ENCODE data around the gene IL1B.
A peak's percentile ranks its signal among the peaks of the same experiment; 100 is the strongest.

IL1B gene

DNA sequence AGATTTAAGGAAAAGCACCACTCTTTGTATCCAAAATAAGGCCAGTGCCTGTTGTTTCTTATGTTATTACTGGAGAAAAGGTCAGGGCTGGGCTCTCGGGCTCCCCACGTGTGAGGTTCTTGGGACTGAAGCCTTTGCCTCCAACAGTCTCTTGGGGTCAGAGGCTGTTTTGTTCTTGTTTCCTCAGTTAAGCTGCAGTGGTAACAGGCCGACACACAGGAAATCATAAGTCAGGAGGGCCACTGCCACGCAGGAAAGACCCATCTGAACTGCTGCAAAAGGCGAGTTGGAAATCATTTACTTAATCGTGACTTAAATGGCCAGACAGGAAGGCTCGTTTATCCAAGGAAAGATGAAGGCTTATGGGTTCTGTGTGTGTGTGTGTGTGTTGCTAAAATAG, 44.1 kb upstream of the IL1B start:
- H3K9me3 ChIP-seq (ENCODE audit: control insufficient read depth, insufficient read depth, low read length) = no peaks in the 10 kb centered on the region
- H3F3A ChIP-seq (ENCODE audit: control insufficient read depth, insufficient read depth) = no peaks in the 10 kb centered on the region
- H3K27ac ChIP-seq (ENCODE audit: low read depth, low read length) = no peak overlapping the region
- H3K27me3 ChIP-seq (ENCODE audit: control insufficient read depth, low read length) = no peaks in the 10 kb centered on the region
- TF ChIP-seq EZH2phosphoT487 (IDR thresholded peaks at IDR 0.05; ENCODE audit: borderline replicate concordance, low read length) = no peak
- TF ChIP-seq, protein P1, sequence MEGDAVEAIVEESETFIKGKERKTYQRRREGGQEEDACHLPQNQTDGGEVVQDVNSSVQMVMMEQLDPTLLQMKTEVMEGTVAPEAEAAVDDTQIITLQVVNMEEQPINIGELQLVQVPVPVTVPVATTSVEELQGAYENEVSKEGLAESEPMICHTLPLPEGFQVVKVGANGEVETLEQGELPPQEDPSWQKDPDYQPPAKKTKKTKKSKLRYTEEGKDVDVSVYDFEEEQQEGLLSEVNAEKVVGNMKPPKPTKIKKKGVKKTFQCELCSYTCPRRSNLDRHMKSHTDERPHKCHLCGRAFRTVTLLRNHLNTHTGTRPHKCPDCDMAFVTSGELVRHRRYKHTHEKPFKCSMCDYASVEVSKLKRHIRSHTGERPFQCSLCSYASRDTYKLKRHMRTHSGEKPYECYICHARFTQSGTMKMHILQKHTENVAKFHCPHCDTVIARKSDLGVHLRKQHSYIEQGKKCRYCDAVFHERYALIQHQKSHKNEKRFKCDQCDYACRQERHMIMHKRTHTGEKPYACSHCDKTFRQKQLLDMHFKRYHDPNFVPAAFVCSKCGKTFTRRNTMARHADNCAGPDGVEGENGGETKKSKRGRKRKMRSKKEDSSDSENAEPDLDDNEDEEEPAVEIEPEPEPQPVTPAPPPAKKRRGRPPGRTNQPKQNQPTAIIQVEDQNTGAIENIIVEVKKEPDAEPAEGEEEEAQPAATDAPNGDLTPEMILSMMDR (IDR thresholded peaks at IDR 0.05; ENCODE audit: low read depth, low read length, poor library complexity, severe bottlenecking) = no peak
- no peaks in the 10 kb centered on the region for H4K20me1 ChIP-seq (ENCODE audit: control insufficient read depth, insufficient read depth, low read depth, low read length)
- H3K4me2 ChIP-seq (ENCODE audit: low read length) = no peak overlapping the region
- no peaks in the 10 kb centered on the region for H3K79me2 ChIP-seq (ENCODE audit: control insufficient read depth, low read length)
- no peak overlapping the region for H3K4me3 ChIP-seq (ENCODE audit: low read length)
- peaks cover 21% of the 10 kb centered on the region for H3K4me1 ChIP-seq (ENCODE audit: control insufficient read depth, low read length)
- no peaks in the 10 kb centered on the region for H3K9me2 ChIP-seq (replicated peaks; ENCODE audit: control insufficient read depth, low read length)
- no peaks in the 10 kb centered on the region for H3K36me3 ChIP-seq (ENCODE audit: control insufficient read depth, low read length)

DNA sequence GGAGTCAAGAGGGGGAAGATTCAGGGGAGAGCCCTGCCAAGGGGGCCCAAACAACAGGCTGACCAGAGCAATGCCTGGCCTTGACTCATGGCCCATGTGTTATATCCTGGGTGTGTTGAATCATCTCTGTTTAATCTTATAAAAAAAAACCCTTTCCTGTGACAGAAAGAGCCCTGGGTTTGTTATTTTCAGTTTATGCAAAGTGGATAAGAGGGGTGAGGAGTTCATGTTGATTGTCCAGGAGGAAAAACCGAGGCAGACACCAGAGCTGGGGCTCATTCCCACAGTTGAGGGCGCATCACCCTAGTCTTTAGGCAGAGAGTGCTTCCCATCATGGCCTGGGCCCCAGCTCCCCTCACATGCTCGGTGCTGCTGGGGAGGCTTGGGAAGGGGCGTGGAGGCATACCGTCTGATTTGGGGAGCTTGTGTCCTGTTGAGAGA, 43.5 kb upstream of the IL1B start:
- no peaks in the 10 kb centered on the region for H4K20me1 ChIP-seq (ENCODE audit: control insufficient read depth, insufficient read depth, low read depth, low read length)

DNA sequence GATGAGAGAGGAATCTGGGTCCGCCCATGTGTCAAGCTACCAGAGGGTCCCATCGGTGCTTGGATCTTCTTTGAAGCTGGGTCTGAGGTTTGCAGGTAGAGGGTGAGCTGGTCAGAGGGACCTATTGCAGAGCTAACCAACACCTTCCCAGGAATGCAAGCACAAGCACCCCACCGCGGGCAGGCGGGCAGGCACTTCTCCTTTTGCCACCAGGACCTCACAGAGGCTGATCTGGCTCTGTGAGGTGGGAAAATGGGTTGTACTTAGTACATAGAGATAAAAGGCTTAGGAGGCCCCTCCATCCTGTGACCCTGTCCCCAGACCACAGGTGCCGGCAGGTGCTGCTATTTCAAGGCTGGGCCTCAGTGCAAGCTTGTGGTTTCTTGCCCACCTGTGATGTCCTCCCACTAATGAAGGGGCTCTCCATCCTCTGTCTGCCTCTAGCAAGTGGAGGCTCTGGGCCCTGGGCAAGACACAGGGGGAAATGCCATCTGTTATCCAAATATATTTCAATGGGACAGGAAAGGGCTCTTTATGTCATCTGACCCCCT, 43.0 kb upstream of the IL1B start:
- Histone ChIP-seq H3K4me1 (ENCODE audit: control insufficient read depth, low read length) (peaks cover 21% of the 10 kb centered on the region), H3F3A (ENCODE audit: control insufficient read depth, insufficient read depth) (no peaks in the 10 kb centered on the region), H3K9me3 (ENCODE audit: control insufficient read depth, insufficient read depth, low read length) (no peaks in the 10 kb centered on the region), H3K27me3 (ENCODE audit: control insufficient read depth, low read length) (no peaks in the 10 kb centered on the region), H3K79me2 (ENCODE audit: control insufficient read depth, low read length) (no peaks in the 10 kb centered on the region), H3K27ac (ENCODE audit: low read depth, low read length) (no peak overlapping the region), H3K4me2 (ENCODE audit: low read length) (no peak overlapping the region), H4K20me1 (ENCODE audit: control insufficient read depth, insufficient read depth, low read depth, low read length) (no peaks in the 10 kb centered on the region), H3K36me3 (ENCODE audit: control insufficient read depth, low read length) (no peaks in the 10 kb centered on the region), H3K4me3 (ENCODE audit: low read length) (no peak overlapping the region), H3K9me2 (replicated peaks; ENCODE audit: control insufficient read depth, low read length) (no peaks in the 10 kb centered on the region)
- TF ChIP-seq EZH2phosphoT487 (IDR thresholded peaks at IDR 0.05; ENCODE audit: borderline replicate concordance, low read length) = no peak
- TF ChIP-seq, protein P1 (IDR thresholded peaks at IDR 0.05; ENCODE audit: low read depth, low read length, poor library complexity, severe bottlenecking) = no peak

More for the DNA sequence above, 43.5 kb upstream of the IL1B start:
- H3K27me3 ChIP-seq (ENCODE audit: control insufficient read depth, low read length) = no peaks in the 10 kb centered on the region
- no peak overlapping the region for H3K4me3 ChIP-seq (ENCODE audit: low read length)
- no peaks in the 10 kb centered on the region for H3K9me2 ChIP-seq (replicated peaks; ENCODE audit: control insufficient read depth, low read length)
- no peaks in the 10 kb centered on the region for H3K9me3 ChIP-seq (ENCODE audit: control insufficient read depth, insufficient read depth, low read length)
- no peak overlapping the region for H3K27ac ChIP-seq (ENCODE audit: low read depth, low read length)
- TF ChIP-seq, protein P1 (IDR thresholded peaks at IDR 0.05; ENCODE audit: low read depth, low read length, poor library complexity, severe bottlenecking) = no peak
- TF ChIP-seq EZH2phosphoT487 (IDR thresholded peaks at IDR 0.05; ENCODE audit: borderline replicate concordance, low read length) = no peak
- H3F3A ChIP-seq (ENCODE audit: control insufficient read depth, insufficient read depth) = no peaks in the 10 kb centered on the region
- H3K79me2 ChIP-seq (ENCODE audit: control insufficient read depth, low read length) = no peaks in the 10 kb centered on the region
- H3K4me1 ChIP-seq (ENCODE audit: control insufficient read depth, low read length) = peaks cover 21% of the 10 kb centered on the region
- H3K36me3 ChIP-seq (ENCODE audit: control insufficient read depth, low read length) = no peaks in the 10 kb centered on the region
- H3K4me2 ChIP-seq (ENCODE audit: low read length) = 0 out of 2 replicates have a peak overlapping the region, but pooled peaks have one; percentile 3

All from DOHH2 (cell line).